Activated T-helper 17 cell treated with anti-CD3 and anti-CD28 coated beads, Interleukin-2, amount 50 U/mL, for 72 hours (primary cell): ENCODE measurements around the gene RCVRN. TPM values are rescaled to one million over a fixed set of nuclear protein-coding genes. Genes with fewer than 3 reads are reported as not detected.

ENCODE experiments used
- ATAC-seq: fragments of 150-1000 bp; cut with Tn5 transposase; replicated peaks from 2 replicates; pipeline ENCODE4 v1.10.0; 2021; ENCODE audit warnings: mild to moderate bottlenecking, moderate library complexity
- H3K27ac Mint-ChIP-seq: one replicate; pipeline ENCODE4 v1.8.0; 2022; ENCODE audit warnings: mixed read lengths
- H3K27me3 Mint-ChIP-seq: one replicate; pipeline ENCODE4 v1.8.0; 2022; ENCODE audit warnings: mixed read lengths
- H3K36me3 Mint-ChIP-seq: one replicate; pipeline ENCODE4 v1.8.0; 2022; ENCODE audit warnings: low read depth, mild to moderate bottlenecking, mixed read lengths
- H3K4me1 Mint-ChIP-seq: one replicate; pipeline ENCODE4 v1.8.0; 2022; ENCODE audit warnings: mixed read lengths
- H3K4me3 Mint-ChIP-seq: one replicate; pipeline ENCODE4 v1.8.0; 2022; ENCODE audit warnings: mild to moderate bottlenecking, mixed read lengths
- H3K9me3 Mint-ChIP-seq: one replicate; pipeline ENCODE4 v1.8.0; 2022; ENCODE audit warnings: mixed read lengths
- total RNA-seq, 2 donors: library from RNA; stranded (reverse); gene quantifications; one replicate each; pipeline ENCODE4 v1.2.3, GENCODE V29; 2022

RCVRN gene
- total RNA-seq, 2 donors from 2014 or later, result not detected

- Mint-ChIP-seq H3K27me3 (peaks cover 42% of the 10 kb centered on the region), H3K36me3 (no peaks in the 10 kb centered on the region), H3K9me3 (no peaks in the 10 kb centered on the region), H3K4me1 (no peaks in the 10 kb centered on the region), H3K4me3 (no peak overlapping the region), H3K27ac (no peak overlapping the region)
- no peak for ATAC-seq
These were observed 7.6 kb downstream of the RCVRN start for GRCh38 chr17:9897372-9897968.

- Mint-ChIP-seq H3K27ac (no peak overlapping the region), H3K36me3 (no peaks in the 10 kb centered on the region), H3K27me3 (peaks cover 38% of the 10 kb centered on the region), H3K4me3 (no peak overlapping the region), H3K9me3 (no peaks in the 10 kb centered on the region), H3K4me1 (no peaks in the 10 kb centered on the region)
- no peak for ATAC-seq
These were observed 9.1 kb downstream of the RCVRN start for GRCh38 chr17:9895923-9896322.

GRCh38 chr17:9894231-9894630 lies 10.8 kb downstream of the RCVRN start:
- Mint-ChIP-seq H3K27ac (no peak overlapping the region), H3K9me3 (no peaks in the 10 kb centered on the region), H3K27me3 (peaks cover 32% of the 10 kb centered on the region), H3K4me1 (no peaks in the 10 kb centered on the region), H3K36me3 (no peaks in the 10 kb centered on the region), H3K4me3 (no peak overlapping the region)
- no peak for ATAC-seq

GRCh38 chr17:9893411-9894012 lies 11.6 kb downstream of the RCVRN start:
- Mint-ChIP-seq H3K4me3 (no peak overlapping the region), H3K36me3 (no peaks in the 10 kb centered on the region), H3K4me1 (no peaks in the 10 kb centered on the region), H3K9me3 (no peaks in the 10 kb centered on the region), H3K27me3 (peaks cover 31% of the 10 kb centered on the region), H3K27ac (no peak overlapping the region)
- ATAC-seq, result no peak

GRCh38 chr17:9890124-9890523 lies 14.9 kb downstream of the RCVRN start:
- no peaks in the 10 kb centered on the region for H3K36me3 Mint-ChIP-seq
- ATAC-seq, result no peak
- H3K27ac Mint-ChIP-seq, result no peak overlapping the region
- H3K4me1 Mint-ChIP-seq, result no peaks in the 10 kb centered on the region
- no peak overlapping the region for H3K4me3 Mint-ChIP-seq
- no peaks in the 10 kb centered on the region for H3K9me3 Mint-ChIP-seq
- peaks cover 12% of the 10 kb centered on the region for H3K27me3 Mint-ChIP-seq

- no peaks in the 10 kb centered on the region for H3K36me3 Mint-ChIP-seq
- H3K27ac Mint-ChIP-seq, result no peak overlapping the region
- H3K4me3 Mint-ChIP-seq, result no peak overlapping the region
- no peak for ATAC-seq
- peaks cover 3% of the 10 kb centered on the region for H3K27me3 Mint-ChIP-seq
- H3K4me1 Mint-ChIP-seq, result no peaks in the 10 kb centered on the region
- H3K9me3 Mint-ChIP-seq, result peaks cover 5% of the 10 kb centered on the region
These were observed 17.6 kb downstream of the RCVRN start for GRCh38 chr17:9887508-9887907.

- H3K27ac Mint-ChIP-seq, result no peak overlapping the region
- H3K4me3 Mint-ChIP-seq, result no peak overlapping the region
- H3K9me3 Mint-ChIP-seq, result peaks cover 11% of the 10 kb centered on the region
- H3K4me1 Mint-ChIP-seq, result no peaks in the 10 kb centered on the region
- H3K36me3 Mint-ChIP-seq, result no peaks in the 10 kb centered on the region
- H3K27me3 Mint-ChIP-seq, result peaks cover 3% of the 10 kb centered on the region
- no peak for ATAC-seq
These were observed 18.7 kb downstream of the RCVRN start for GRCh38 chr17:9886141-9886930.

- ATAC-seq, result no peak
- no peak overlapping the region for H3K27ac Mint-ChIP-seq
- no peak overlapping the region for H3K4me3 Mint-ChIP-seq
- H3K4me1 Mint-ChIP-seq, result no peaks in the 10 kb centered on the region
- peaks cover 14% of the 10 kb centered on the region for H3K9me3 Mint-ChIP-seq
- no peaks in the 10 kb centered on the region for H3K36me3 Mint-ChIP-seq
- peaks cover 6% of the 10 kb centered on the region for H3K27me3 Mint-ChIP-seq
These were observed 21.6 kb downstream of the RCVRN start for GRCh38 chr17:9883451-9883850.

GRCh38 chr17:9880582-9880999 lies 24.5 kb downstream of the RCVRN start:
- H3K4me3 Mint-ChIP-seq, result no peak overlapping the region
- no peak for ATAC-seq
- no peak overlapping the region for H3K27ac Mint-ChIP-seq
- peaks cover 16% of the 10 kb centered on the region for H3K27me3 Mint-ChIP-seq
- H3K4me1 Mint-ChIP-seq, result no peaks in the 10 kb centered on the region
- H3K36me3 Mint-ChIP-seq, result no peaks in the 10 kb centered on the region
- H3K9me3 Mint-ChIP-seq, result peaks cover 14% of the 10 kb centered on the region

GRCh38 chr17:9878786-9879525 lies 26.1 kb downstream of the RCVRN start:
- no peaks in the 10 kb centered on the region for H3K36me3 Mint-ChIP-seq
- H3K27ac Mint-ChIP-seq, result no peak overlapping the region
- ATAC-seq, result no peak
- peaks cover 14% of the 10 kb centered on the region for H3K9me3 Mint-ChIP-seq
- H3K4me1 Mint-ChIP-seq, result no peaks in the 10 kb centered on the region
- H3K4me3 Mint-ChIP-seq, result no peak overlapping the region
- H3K27me3 Mint-ChIP-seq, result peaks cover 16% of the 10 kb centered on the region

GRCh38 chr17:9878356-9878755 lies 26.7 kb downstream of the RCVRN start:
- Mint-ChIP-seq H3K9me3 (peaks cover 14% of the 10 kb centered on the region), H3K36me3 (no peaks in the 10 kb centered on the region), H3K4me1 (no peaks in the 10 kb centered on the region), H3K4me3 (no peak overlapping the region), H3K27me3 (peaks cover 16% of the 10 kb centered on the region), H3K27ac (no peak overlapping the region)
- ATAC-seq, result no peak

- H3K4me1 Mint-ChIP-seq, result no peaks in the 10 kb centered on the region
- H3K36me3 Mint-ChIP-seq, result no peaks in the 10 kb centered on the region
- no peak overlapping the region for H3K4me3 Mint-ChIP-seq
- peaks cover 20% of the 10 kb centered on the region for H3K27me3 Mint-ChIP-seq
- no peak overlapping the region for H3K27ac Mint-ChIP-seq
- H3K9me3 Mint-ChIP-seq, result peaks cover 3% of the 10 kb centered on the region
- ATAC-seq, result no peak
These were observed 29.6 kb downstream of the RCVRN start for GRCh38 chr17:9875441-9875840.

GRCh38 chr17:9874722-9875121 lies 30.3 kb downstream of the RCVRN start:
- no peak overlapping the region for H3K27ac Mint-ChIP-seq
- no peak for ATAC-seq
- no peaks in the 10 kb centered on the region for H3K4me1 Mint-ChIP-seq
- no peaks in the 10 kb centered on the region for H3K9me3 Mint-ChIP-seq
- H3K27me3 Mint-ChIP-seq, result peaks cover 17% of the 10 kb centered on the region
- H3K4me3 Mint-ChIP-seq, result no peak overlapping the region
- no peaks in the 10 kb centered on the region for H3K36me3 Mint-ChIP-seq

GRCh38 chr17:9872852-9873251 lies 32.2 kb downstream of the RCVRN start:
- H3K27me3 Mint-ChIP-seq, result peaks cover 17% of the 10 kb centered on the region
- no peaks in the 10 kb centered on the region for H3K4me1 Mint-ChIP-seq
- no peaks in the 10 kb centered on the region for H3K36me3 Mint-ChIP-seq
- H3K9me3 Mint-ChIP-seq, result no peaks in the 10 kb centered on the region
- no peak overlapping the region for H3K27ac Mint-ChIP-seq
- H3K4me3 Mint-ChIP-seq, result no peak overlapping the region
- no peak for ATAC-seq
